Endothelial cell of umbilical vein (primary cell): ENCODE results near the gene AWAT2. TPM values are rescaled to one million over a fixed set of nuclear protein-coding genes. Genes with fewer than 3 reads are reported as not detected.

Experiments
- BruUV-seq: library from RNA; stranded (reverse); fragments of 400-500 nt; replicated peaks from 2 replicates; lab custom pipeline; 2021; lab: Mats Ljungman, UMichigan
- CTCF ChIA-PET: fragments of 300-600, 350-600 bp; sonication (Branson Sonifier 250); formaldehyde crosslinking; loops from one replicate; lab custom pipeline; 2021; ENCODE audit warnings: antibody characterized with exemption, inconsistent platforms; lab: Charles Lee
- POLR2A ChIA-PET: fragments of 300-600, 350-600 bp; sonication (Branson Sonifier 250); formaldehyde crosslinking; loops from one replicate; lab custom pipeline; 2021; ENCODE audit warnings: antibody characterized with exemption, inconsistent platforms; lab: Charles Lee
- DNase-seq: peaks from one replicate; pipeline ENCODE4 v3.0.0-alpha.2; 2011; ENCODE audit warnings: low read depth, low spot score
- FAIRE-seq: peaks from 2 replicates; lab custom pipeline; 2011; peaks lifted over from hg19 to GRCh38; lab: Jason Lieb, UNC
- H2AFZ ChIP-seq: 2 replicates; pipeline ENCODE4 v1.6.0; 2012; ENCODE audit warnings: low read depth, low read length, control low read depth, inconsistent platforms
- H3K27ac ChIP-seq: 2 replicates; pipeline ENCODE4 v1.5.1; 2011; ENCODE audit warnings: low read depth, mild to moderate bottlenecking, control low read depth, low read length, moderate library complexity; ENCODE audit not compliant: insufficient read depth
- H3K27me3 ChIP-seq, 2 experiments: 2 replicates each; pipeline versions ENCODE4 v1.6.0 to v1.6.1; 2011; ENCODE audit warnings: low read length in 2 of 2, mixed read lengths in 1 of 2; ENCODE audit not compliant: control insufficient read depth in 2 of 2, insufficient read depth in 2 of 2
- H3K36me3 ChIP-seq, 2 experiments: 2 replicates in 1 of 2; 3 replicates in 1 of 2; pipeline ENCODE4 v1.5.1; 2011; ENCODE audit warnings: low read length in 2 of 2, mild to moderate bottlenecking in 1 of 2, moderate library complexity in 1 of 2; ENCODE audit not compliant: control insufficient read depth in 2 of 2, insufficient read depth in 2 of 2; ENCODE audit errors: extremely low read depth in 1 of 2
- H3K4me1 ChIP-seq: 3 replicates; pipeline ENCODE4 v1.5.1; 2011; ENCODE audit warnings: mild to moderate bottlenecking, low read length; ENCODE audit not compliant: control insufficient read depth, insufficient read depth; ENCODE audit errors: extremely low read depth
- H3K4me2 ChIP-seq: 2 replicates; pipeline ENCODE4 v1.6.1; 2011; ENCODE audit warnings: low read length, control low read depth, mixed read lengths; ENCODE audit not compliant: insufficient read depth
- H3K4me3 ChIP-seq, 3 experiments: fragments of 200-600 bp in 1 of 3; sonication (generic), shearing (Covaris generic) in 1 of 3; replicated peaks in 1 of 3; 2 replicates each; pipeline ENCODE4 v1.5.1; 2011 to 2016; ENCODE audit warnings: control low read depth in 3 of 3, low read length in 3 of 3, mild to moderate bottlenecking in 2 of 3, inconsistent platforms in 1 of 3, low read depth in 1 of 3, moderate library complexity in 1 of 3; ENCODE audit not compliant: insufficient read depth in 1 of 3
- H3K79me2 ChIP-seq: 2 replicates; pipeline ENCODE4 v1.6.0; 2012; ENCODE audit warnings: low read length, inconsistent platforms; ENCODE audit not compliant: control insufficient read depth, insufficient read depth
- H3K9ac ChIP-seq: replicated peaks from 2 replicates; pipeline ENCODE3; 2011; ENCODE audit warnings: low read length, control low read depth; ENCODE audit not compliant: insufficient read depth; ENCODE audit errors: extremely low read depth
- H3K9me1 ChIP-seq: replicated peaks from 3 replicates; pipeline ENCODE4 v1.6.0; 2011; ENCODE audit warnings: mild to moderate bottlenecking, low read length; ENCODE audit not compliant: control insufficient read depth, insufficient read depth; ENCODE audit errors: extremely low read depth
- H3K9me3 ChIP-seq: replicated peaks from 2 replicates; pipeline ENCODE4 v1.5.1; 2012; ENCODE audit warnings: low read length, inconsistent platforms; ENCODE audit not compliant: control insufficient read depth, insufficient read depth
- H4K20me1 ChIP-seq: replicated peaks from 2 replicates; pipeline ENCODE3; 2011; ENCODE audit warnings: mild to moderate bottlenecking, low read length; ENCODE audit not compliant: control insufficient read depth, insufficient read depth; ENCODE audit errors: extremely low read depth
- CTCF ChIP-seq, 2 donors: IDR thresholded peaks; 1 replicate in 1 of 2; 2 replicates in 1 of 2; pipeline ENCODE4 v1.5.1; 2011; ENCODE audit warnings: low read length in 2 of 2, mild to moderate bottlenecking in 2 of 2, moderate library complexity in 2 of 2, control low read depth in 1 of 2, inconsistent platforms in 1 of 2, low read depth in 1 of 2; ENCODE audit not compliant: insufficient read depth in 1 of 2; ENCODE audit errors: extremely low read depth in 1 of 2
- EZH2 ChIP-seq: IDR thresholded peaks from 2 replicates; pipeline ENCODE4 v1.6.1; 2012; ENCODE audit warnings: borderline replicate concordance, low read depth, mild to moderate bottlenecking, moderate library complexity, low read length, inconsistent platforms; ENCODE audit not compliant: severe bottlenecking
- FOS ChIP-seq: IDR thresholded peaks from 2 replicates; pipeline ENCODE4 v1.6.1; 2011; ENCODE audit warnings: mild to moderate bottlenecking, low read length, moderate library complexity, borderline replicate concordance; ENCODE audit not compliant: insufficient read depth
- GATA2 ChIP-seq: IDR thresholded peaks from 2 replicates; pipeline ENCODE4 v1.7.0; 2011; ENCODE audit warnings: low read depth, mild to moderate bottlenecking, moderate library complexity, mixed read lengths, low read length; ENCODE audit not compliant: insufficient read length, insufficient read depth
- JUN ChIP-seq: IDR thresholded peaks from 2 replicates; pipeline ENCODE4 v1.6.1; 2011; ENCODE audit warnings: borderline replicate concordance, low read depth; ENCODE audit not compliant: insufficient read length, insufficient read depth
- MAX ChIP-seq: IDR thresholded peaks from 2 replicates; pipeline ENCODE4 v1.6.1; 2011; ENCODE audit not compliant: insufficient read depth, insufficient read length
- MYC ChIP-seq: IDR thresholded peaks from one replicate; pipeline ENCODE4 v1.6.1; 2011; ENCODE audit warnings: mild to moderate bottlenecking, low read depth, low read length
- POLR2A ChIP-seq: IDR thresholded peaks from 2 replicates; pipeline ENCODE4 v1.6.1; 2012; ENCODE audit warnings: low read depth, mild to moderate bottlenecking, control low read depth, low read length
- POLR2AphosphoS5 ChIP-seq: IDR thresholded peaks from 2 replicates; pipeline ENCODE4 v1.6.1; 2012; ENCODE audit warnings: low read depth, mild to moderate bottlenecking, control low read depth, low read length, moderate library complexity; ENCODE audit not compliant: insufficient read depth
- dilution Hi-C: fragments of 300-500 bp; cut with MboI; formaldehyde crosslinking; loops from one replicate; pipeline ENCODE4 v1.15.0; 2019; ENCODE audit warnings: low sequenced_read_pairs; ENCODE audit not compliant: extremely low pct_ligation_motif_present
- intact Hi-C: fragments of 100-400 bp; cut with micrococcal nuclease; formaldehyde crosslinking; loops from one replicate; pipeline ENCODE4 v1.10.0; 2022
- polyA plus RNA-seq, 4 experiments: library from polyadenylated mRNA; depleted of rRNA in 3 of 4; stranded (reverse) in 3 of 4; unstranded in 1 of 4; fragments of >200 nt; gene quantifications; 2 replicates each; pipeline versions ENCODE4 v1.2.1 to v1.2.3, GENCODE V29; 2011 to 2012; ENCODE audit warnings: missing spikeins in 1 of 4
- total RNA-seq: library from RNA; stranded (reverse); gene quantifications from 2 replicates; pipeline ENCODE4 v1.2.3, GENCODE V29; 2021

Gene AWAT2
- total and polyA plus RNA-seq, 2 donors (not counting 3 experiments of a cell fraction or from before 2014, with no cell fraction given), result 0.20 to 0.29 TPM

- H3K9ac ChIP-seq, result no peak overlapping the region
- no peak overlapping the region for H3K4me3 ChIP-seq
- no peaks in the 10 kb centered on the region for H3K9me3 ChIP-seq
- TF ChIP-seq EZH2 (no peak), FOS (no peak), CTCF (IDR thresholded peaks at IDR 0.05; ENCODE audit: extremely low read depth in 1 of 2, insufficient read depth in 1 of 2, low read depth in 1 of 2, low read length in 2 of 2) (no peak)
- H3K36me3 ChIP-seq, result no peaks in the 10 kb centered on the region
- H3K79me2 ChIP-seq, result no peaks in the 10 kb centered on the region
- no peaks in the 10 kb centered on the region for H3K27me3 ChIP-seq
- no peak overlapping the region for H2AFZ ChIP-seq
- DNase-seq (no peak), FAIRE-seq (no peak)
- no peaks in the 10 kb centered on the region for H4K20me1 ChIP-seq
- intact Hi-C loops, result no loop called here
- no peaks in the 10 kb centered on the region for H3K9me1 ChIP-seq
- H3K4me1 ChIP-seq, result no peaks in the 10 kb centered on the region
- CTCF ChIA-PET, result no interaction called here
- POLR2A ChIA-PET, result no interaction called here
- H3K4me2 ChIP-seq, result no peak overlapping the region
- no peak overlapping the region for H3K27ac ChIP-seq
- dilution Hi-C loops, result no loop called here
- no TSS peak for BruUV-seq
Observed at GRCh38 chrX:70016513-70016912, 33.2 kb downstream of the AWAT2 start.

GRCh38 chrX:70013466-70014381 lies 36.0 kb downstream of the AWAT2 start:
- Histone ChIP-seq H4K20me1 (no peaks in the 10 kb centered on the region), H3K36me3 (no peaks in the 10 kb centered on the region), H3K79me2 (no peaks in the 10 kb centered on the region), H3K9me1 (no peaks in the 10 kb centered on the region), H3K27ac (no peak overlapping the region), H3K27me3 (no peaks in the 10 kb centered on the region), H3K9ac (no peak overlapping the region), H3K4me3 (no peak overlapping the region), H3K4me1 (no peaks in the 10 kb centered on the region), H3K9me3 (no peaks in the 10 kb centered on the region), H3K4me2 (no peak overlapping the region), H2AFZ (no peak overlapping the region)
- no peak for FAIRE-seq
- BruUV-seq, result no TSS peak
- ChIA-PET CTCF (interaction anchor here (0.6 to 1.5 kb wide), 2 partner anchors 13 to 19 kb away, joined by 3 to 4 read pairs; no protein-coding TSS in a partner anchor), POLR2A (no interaction called here)
- intact Hi-C loops, result no loop called here
- dilution Hi-C loops, result no loop called here
- TF ChIP-seq EZH2, result no peak
- no peak for TF ChIP-seq FOS
- no peak for TF ChIP-seq GATA2
- TF ChIP-seq CTCF (IDR thresholded peaks at IDR 0.05; ENCODE audit: extremely low read depth in 1 of 2, insufficient read depth in 1 of 2, low read depth in 1 of 2, low read length in 2 of 2), result no peak
- TF ChIP-seq POLR2AphosphoS5, result no peak
- TF ChIP-seq POLR2A, result no peak
- no peak for TF ChIP-seq MYC
- no peak for TF ChIP-seq JUN
- no peak for TF ChIP-seq MAX
- no peak for DNase-seq
